Loucy (cell line): ENCODE results near the gene MARCOL.

ENCODE experiments used
- H2AFZ ChIP-seq: fragments of 200-600 bp; sonication (generic); 2 replicates; pipeline ENCODE4 v1.6.0; 2016; ENCODE audit warnings: antibody characterized with exemption, mild to moderate bottlenecking, low read length, moderate library complexity
- H3F3A ChIP-seq: fragments of 200-600 bp; 2 replicates; pipeline ENCODE4 v1.6.0; 2016; ENCODE audit warnings: antibody characterized with exemption, low read depth, mild to moderate bottlenecking
- H3K27me3 ChIP-seq: fragments of 200-600 bp; sonication (generic); 2 replicates; pipeline ENCODE4 v1.6.1; 2014; ENCODE audit warnings: low read length, mild to moderate bottlenecking; ENCODE audit not compliant: insufficient read depth, poor library complexity, severe bottlenecking
- H3K36me3 ChIP-seq: fragments of 200-600 bp; sonication (generic); 2 replicates; pipeline ENCODE4 v1.6.1; 2016; ENCODE audit warnings: low read length; ENCODE audit not compliant: insufficient read depth
- H3K4me1 ChIP-seq: fragments of 200-600 bp; sonication (generic); 2 replicates; pipeline ENCODE4 v1.5.1; 2014; ENCODE audit warnings: low read length, mild to moderate bottlenecking; ENCODE audit not compliant: insufficient read depth, poor library complexity, severe bottlenecking
- H3K4me2 ChIP-seq: fragments of 200-600 bp; sonication (generic); 2 replicates; pipeline ENCODE4 v1.6.0; 2014; ENCODE audit warnings: antibody characterized with exemption, low read length, low read depth, mild to moderate bottlenecking; ENCODE audit not compliant: poor library complexity, severe bottlenecking
- H3K4me3 ChIP-seq: fragments of 200-600 bp; sonication (generic); 2 replicates; pipeline ENCODE4 v1.5.1; 2014; ENCODE audit warnings: low read length, mild to moderate bottlenecking, mixed read lengths; ENCODE audit not compliant: poor library complexity, severe bottlenecking
- H3K79me2 ChIP-seq: fragments of 200-600 bp; sonication (generic); 2 replicates; pipeline ENCODE4 v1.6.1; 2014; ENCODE audit warnings: low read length; ENCODE audit not compliant: insufficient read depth
- H3K9ac ChIP-seq: fragments of 200-600 bp; sonication (generic); 2 replicates; pipeline ENCODE4 v1.6.0; 2014; ENCODE audit warnings: mild to moderate bottlenecking, low read depth, low read length, moderate library complexity; ENCODE audit not compliant: poor library complexity, severe bottlenecking
- H3K9me2 ChIP-seq: fragments of 200-600 bp; sonication (generic); replicated peaks from 2 replicates; pipeline ENCODE4 v1.6.1; 2016; ENCODE audit warnings: low read depth, low read length, mixed read lengths
- H3K9me3 ChIP-seq: fragments of 200-600 bp; sonication (generic); 2 replicates; pipeline ENCODE4 v1.6.1; 2014; ENCODE audit warnings: mild to moderate bottlenecking, antibody characterized with exemption, low read length, low read depth; ENCODE audit not compliant: insufficient read depth
- H4K20me1 ChIP-seq: fragments of 200-600 bp; sonication (generic); 2 replicates; pipeline ENCODE4 v1.6.0; 2014; ENCODE audit warnings: antibody characterized with exemption, low read length, mild to moderate bottlenecking; ENCODE audit not compliant: insufficient read depth, poor library complexity, severe bottlenecking
- EZH2phosphoT487 ChIP-seq: fragments of 200-600 bp; IDR thresholded peaks from 2 replicates; pipeline ENCODE4 v1.6.1; 2018; ENCODE audit warnings: antibody characterized with exemption, mild to moderate bottlenecking, moderate library complexity, borderline replicate concordance
- TF ChIP-seq, protein P1 (sequence below): fragments of 200-600 bp; sonication (generic); conservative IDR thresholded peaks from 2 replicates; pipeline ENCODE4 v1.5.1; 2014; ENCODE audit warnings: mild to moderate bottlenecking, antibody characterized with exemption, low read length

Gene MARCOL

DNA sequence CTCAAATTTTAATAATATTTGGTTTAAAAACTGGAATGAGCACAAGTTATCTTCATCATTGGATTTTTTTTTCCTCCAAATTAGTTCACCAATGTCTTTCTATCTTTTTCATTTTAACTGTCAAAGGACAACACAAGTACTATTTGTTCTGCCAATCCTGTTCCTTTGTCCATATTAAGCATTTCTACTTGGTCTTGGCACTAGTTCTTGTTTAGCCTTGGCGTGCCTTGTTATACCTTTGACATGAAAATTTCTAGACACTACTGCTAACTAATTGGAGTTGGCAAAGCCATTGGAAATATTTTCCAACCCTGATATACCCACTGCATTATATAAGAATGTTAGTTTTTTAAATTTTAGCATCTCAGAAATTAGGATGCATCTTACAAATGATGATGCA is 31.7 kb upstream of the MARCOL start:
- H3K9me3 ChIP-seq: no peaks in the 10 kb centered on the region
- H3F3A ChIP-seq: no peaks in the 10 kb centered on the region
- H3K9ac ChIP-seq: no peak overlapping the region
- no peak overlapping the region for H2AFZ ChIP-seq
- no peak overlapping the region for H3K4me2 ChIP-seq
- H3K36me3 ChIP-seq: no peaks in the 10 kb centered on the region
- no peaks in the 10 kb centered on the region for H4K20me1 ChIP-seq
- H3K27me3 ChIP-seq: no peaks in the 10 kb centered on the region
- no peak for TF ChIP-seq EZH2phosphoT487
- TF ChIP-seq, protein P1, sequence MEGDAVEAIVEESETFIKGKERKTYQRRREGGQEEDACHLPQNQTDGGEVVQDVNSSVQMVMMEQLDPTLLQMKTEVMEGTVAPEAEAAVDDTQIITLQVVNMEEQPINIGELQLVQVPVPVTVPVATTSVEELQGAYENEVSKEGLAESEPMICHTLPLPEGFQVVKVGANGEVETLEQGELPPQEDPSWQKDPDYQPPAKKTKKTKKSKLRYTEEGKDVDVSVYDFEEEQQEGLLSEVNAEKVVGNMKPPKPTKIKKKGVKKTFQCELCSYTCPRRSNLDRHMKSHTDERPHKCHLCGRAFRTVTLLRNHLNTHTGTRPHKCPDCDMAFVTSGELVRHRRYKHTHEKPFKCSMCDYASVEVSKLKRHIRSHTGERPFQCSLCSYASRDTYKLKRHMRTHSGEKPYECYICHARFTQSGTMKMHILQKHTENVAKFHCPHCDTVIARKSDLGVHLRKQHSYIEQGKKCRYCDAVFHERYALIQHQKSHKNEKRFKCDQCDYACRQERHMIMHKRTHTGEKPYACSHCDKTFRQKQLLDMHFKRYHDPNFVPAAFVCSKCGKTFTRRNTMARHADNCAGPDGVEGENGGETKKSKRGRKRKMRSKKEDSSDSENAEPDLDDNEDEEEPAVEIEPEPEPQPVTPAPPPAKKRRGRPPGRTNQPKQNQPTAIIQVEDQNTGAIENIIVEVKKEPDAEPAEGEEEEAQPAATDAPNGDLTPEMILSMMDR: no peak
- H3K79me2 ChIP-seq: no peaks in the 10 kb centered on the region
- H3K4me3 ChIP-seq: no peak overlapping the region
- H3K4me1 ChIP-seq: peaks cover 2% of the 10 kb centered on the region
- no peaks in the 10 kb centered on the region for H3K9me2 ChIP-seq

DNA sequence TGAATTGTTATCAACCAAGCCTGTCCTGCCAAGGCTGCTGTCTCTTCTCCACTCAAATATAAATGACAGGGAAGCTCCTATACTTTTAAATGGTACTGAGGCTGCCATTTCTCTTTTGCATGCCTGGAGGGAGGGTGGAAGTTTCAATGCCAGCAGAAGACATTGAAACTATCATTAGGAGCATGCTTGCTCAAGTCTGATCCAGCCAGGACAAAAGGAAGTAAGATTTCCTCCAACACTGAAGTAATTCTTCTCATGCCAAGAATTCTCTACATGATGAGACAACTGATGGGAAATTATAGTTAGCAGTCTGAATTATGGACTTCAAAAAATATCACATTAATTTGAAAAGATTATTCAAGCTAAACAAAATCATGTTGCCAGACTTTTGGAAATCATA is 30.1 kb upstream of the MARCOL start:
- no peak for TF ChIP-seq EZH2phosphoT487
- TF ChIP-seq, protein P1: no peak
- no peak overlapping the region for H3K4me2 ChIP-seq

GRCh38 chr5:148209151-148209770 is 29.1 kb upstream of the MARCOL start:
- TF ChIP-seq, protein P1: no peak
- no peak for TF ChIP-seq EZH2phosphoT487
- no peaks in the 10 kb centered on the region for H3K79me2 ChIP-seq

More for the DNA sequence above, 30.1 kb upstream of the MARCOL start:
- no peaks in the 10 kb centered on the region for H3K79me2 ChIP-seq
- H3K9me3 ChIP-seq: no peaks in the 10 kb centered on the region
- no peak overlapping the region for H3K4me3 ChIP-seq
- no peaks in the 10 kb centered on the region for H3K9me2 ChIP-seq
- H3F3A ChIP-seq: no peaks in the 10 kb centered on the region
- no peak overlapping the region for H3K9ac ChIP-seq
- H2AFZ ChIP-seq: no peak overlapping the region
- H4K20me1 ChIP-seq: no peaks in the 10 kb centered on the region
- no peaks in the 10 kb centered on the region for H3K36me3 ChIP-seq
- H3K4me1 ChIP-seq: no peaks in the 10 kb centered on the region
- H3K27me3 ChIP-seq: no peaks in the 10 kb centered on the region

More at GRCh38 chr5:148209151-148209770, 29.1 kb upstream of the MARCOL start:
- Histone ChIP-seq H3K9me2 (no peaks in the 10 kb centered on the region), H3K9ac (no peak overlapping the region), H3F3A (no peaks in the 10 kb centered on the region), H2AFZ (no peak overlapping the region), H3K4me2 (no peak overlapping the region), H3K9me3 (no peaks in the 10 kb centered on the region), H4K20me1 (no peaks in the 10 kb centered on the region), H3K27me3 (no peaks in the 10 kb centered on the region), H3K36me3 (no peaks in the 10 kb centered on the region), H3K4me3 (no peak overlapping the region), H3K4me1 (no peaks in the 10 kb centered on the region)
